Neural cell (in vitro differentiated cells): ENCODE measurements around the gene UBE2QL1. TPM values are rescaled to one million over a fixed set of nuclear protein-coding genes. Genes with fewer than 3 reads are reported as not detected.

Source experiments
- H2AFZ ChIP-seq: fragments of 200-600, 300-800 bp; sonication (generic), shearing (Covaris generic); 2 replicates; pipeline ENCODE4 v1.6.0; 2014; ENCODE audit warnings: low read depth, mild to moderate bottlenecking, antibody characterized with exemption, low read length, moderate library complexity
- H3F3A ChIP-seq: fragments of 200-600 bp; shearing (Covaris generic); 2 replicates; pipeline ENCODE4 v1.6.1; 2016; ENCODE audit warnings: mild to moderate bottlenecking, moderate library complexity, mixed read lengths, antibody characterized with exemption, low read length; ENCODE audit not compliant: insufficient read depth, poor library complexity, severe bottlenecking
- H3K27ac ChIP-seq: fragments of 200-600, 300-800 bp; sonication (generic), shearing (Covaris generic); 2 replicates; pipeline ENCODE4 v1.5.1; 2014; ENCODE audit warnings: mild to moderate bottlenecking, low read length, moderate library complexity
- H3K27me3 ChIP-seq: fragments of 300-800, 200-600 bp; sonication (generic), shearing (Covaris generic); 2 replicates; pipeline ENCODE4 v1.6.0; 2014; ENCODE audit warnings: mild to moderate bottlenecking, low read depth, low read length, moderate library complexity; ENCODE audit not compliant: insufficient read depth
- H3K36me3 ChIP-seq: fragments of 300-800, 200-600 bp; sonication (generic), shearing (Covaris generic); 2 replicates; pipeline ENCODE4 v1.5.1; 2014; ENCODE audit warnings: mild to moderate bottlenecking, antibody characterized with exemption, low read length, moderate library complexity; ENCODE audit not compliant: insufficient read depth
- H3K4me2 ChIP-seq: fragments of 300-800, 200-600 bp; sonication (generic), shearing (Covaris generic); 2 replicates; pipeline ENCODE4 v1.6.0; 2014; ENCODE audit warnings: mild to moderate bottlenecking, low read length
- H3K4me3 ChIP-seq: fragments of 300-800, 200-600 bp; sonication (generic), shearing (Covaris generic); 2 replicates; pipeline ENCODE4 v1.5.1; 2014; ENCODE audit warnings: mild to moderate bottlenecking, low read length, moderate library complexity
- H3K79me2 ChIP-seq: fragments of 200-600 bp; shearing (Covaris generic); replicated peaks from 2 replicates; pipeline ENCODE4 v1.6.0; 2014; ENCODE audit warnings: mild to moderate bottlenecking, low read length, moderate library complexity; ENCODE audit not compliant: insufficient read depth
- H3K9ac ChIP-seq: fragments of 300-800, 200-600 bp; sonication (generic), shearing (Covaris generic); 2 replicates; pipeline ENCODE4 v1.6.1; 2016; ENCODE audit warnings: mild to moderate bottlenecking, low read length, mixed read lengths
- H3K9me2 ChIP-seq: fragments of 200-600 bp; shearing (Covaris generic); 2 replicates; pipeline ENCODE4 v1.6.1; 2016; ENCODE audit warnings: mild to moderate bottlenecking, low read length, mixed read lengths; ENCODE audit not compliant: insufficient read depth
- H3K9me3 ChIP-seq: fragments of 200-600, 300-800 bp; sonication (generic), shearing (Covaris generic); 2 replicates; pipeline ENCODE4 v1.6.1; 2016; ENCODE audit warnings: mild to moderate bottlenecking, mixed run types, low read length, moderate library complexity, mixed read lengths
- H4K20me1 ChIP-seq: fragments of 200-600 bp; shearing (Covaris generic); 2 replicates; pipeline ENCODE4 v1.6.1; 2016; ENCODE audit warnings: mild to moderate bottlenecking, mixed run types; ENCODE audit not compliant: insufficient read depth
- CTCF ChIP-seq: fragments of 450-650 bp; IDR thresholded peaks from 2 replicates; pipeline ENCODE4 v1.5.1; 2014; ENCODE audit warnings: antibody characterized with exemption, mild to moderate bottlenecking, moderate library complexity; ENCODE audit not compliant: poor library complexity, severe bottlenecking
- EP300 ChIP-seq: fragments of 450-650 bp; conservative IDR thresholded peaks from 2 replicates; pipeline ENCODE4 v1.6.1; 2014; ENCODE audit warnings: antibody characterized with exemption, mild to moderate bottlenecking, moderate library complexity; ENCODE audit not compliant: poor library complexity, severe bottlenecking
- EZH2 ChIP-seq: fragments of 200-600, 300-800 bp; shearing (Covaris generic), sonication (generic); IDR thresholded peaks from 2 replicates; pipeline ENCODE4 v1.6.1; 2014; ENCODE audit warnings: antibody characterized with exemption, low read length, borderline replicate concordance, mild to moderate bottlenecking; ENCODE audit not compliant: insufficient read depth, poor library complexity, severe bottlenecking
- MXI1 ChIP-seq: fragments of 450-650 bp; conservative IDR thresholded peaks from 2 replicates; pipeline ENCODE4 v1.6.1; 2014; ENCODE audit warnings: antibody characterized with exemption, mild to moderate bottlenecking; ENCODE audit not compliant: poor library complexity, severe bottlenecking
- POLR2AphosphoS5 ChIP-seq: IDR thresholded peaks from 2 replicates; pipeline ENCODE4 v1.6.1; 2012
- RAD21 ChIP-seq: fragments of 450-650 bp; conservative IDR thresholded peaks from 2 replicates; pipeline ENCODE4 v1.6.1; 2014; ENCODE audit warnings: antibody characterized with exemption, mild to moderate bottlenecking, moderate library complexity
- REST ChIP-seq: IDR thresholded peaks from 2 replicates; pipeline ENCODE4 v1.6.1; 2012; ENCODE audit warnings: borderline replicate concordance
- SMC3 ChIP-seq: fragments of 450-650 bp; conservative IDR thresholded peaks from 2 replicates; pipeline ENCODE4 v1.6.1; 2014; ENCODE audit warnings: antibody characterized with exemption, mild to moderate bottlenecking, moderate library complexity; ENCODE audit not compliant: poor library complexity
- TAF1 ChIP-seq: IDR thresholded peaks from 2 replicates; pipeline ENCODE4 v1.6.1; 2012; ENCODE audit warnings: low read depth
- polyA plus RNA-seq: library from polyadenylated mRNA; depleted of rRNA; stranded (reverse); fragments of >200 nt; gene quantifications from 2 replicates; pipeline ENCODE4 v1.2.3, GENCODE V29; 2014

Gene UBE2QL1
- polyA plus RNA-seq, 1 donor from 2014 or later, result 13.8 TPM

- Histone ChIP-seq H3K27ac (no peak overlapping the region), H3F3A (no peaks in the 10 kb centered on the region), H3K36me3 (no peaks in the 10 kb centered on the region), H3K9ac (no peak overlapping the region), H3K4me3 (no peak overlapping the region), H2AFZ (no peak overlapping the region), H3K9me3 (no peaks in the 10 kb centered on the region), H3K79me2 (no peaks in the 10 kb centered on the region), H3K4me2 (no peak overlapping the region), H4K20me1 (no peaks in the 10 kb centered on the region), H3K9me2 (no peaks in the 10 kb centered on the region), H3K27me3 (no peaks in the 10 kb centered on the region)
- TF ChIP-seq RAD21 (no peak), REST (no peak), EP300 (no peak), MXI1 (no peak), EZH2 (no peak), CTCF (no peak), SMC3 (no peak), POLR2AphosphoS5 (no peak), TAF1 (no peak)
Measured at GRCh38 chr5:6431214-6432195, 17.2 kb upstream of the UBE2QL1 start.

GRCh38 chr5:6432206-6432605 lies 16.5 kb upstream of the UBE2QL1 start:
- Histone ChIP-seq H4K20me1 (no peaks in the 10 kb centered on the region), H3K36me3 (no peaks in the 10 kb centered on the region), H3K9me2 (no peaks in the 10 kb centered on the region), H3F3A (no peaks in the 10 kb centered on the region), H2AFZ (no peak overlapping the region), H3K79me2 (no peaks in the 10 kb centered on the region), H3K9me3 (no peaks in the 10 kb centered on the region), H3K27ac (no peak overlapping the region), H3K9ac (no peak overlapping the region), H3K27me3 (no peaks in the 10 kb centered on the region), H3K4me3 (no peak overlapping the region), H3K4me2 (no peak overlapping the region)
- TF ChIP-seq TAF1 (no peak), MXI1 (no peak), SMC3 (no peak), RAD21 (no peak), REST (no peak), POLR2AphosphoS5 (no peak), EZH2 (no peak), CTCF (no peak), EP300 (no peak)
